ENCODE results near the gene GRAPL. TPM values are rescaled to one million over a fixed set of nuclear protein-coding genes. Genes with fewer than 3 reads are reported as not detected.
"Not testable (repeated sequence)": the region's sequence is repeated elsewhere in the genome, so short reads cannot be mapped to it uniquely, and the experiment has no call there.

Gene GRAPL
- total RNA-seq, 2 donors from 2014 or later, result 1.0 to 2.8 TPM

DNA sequence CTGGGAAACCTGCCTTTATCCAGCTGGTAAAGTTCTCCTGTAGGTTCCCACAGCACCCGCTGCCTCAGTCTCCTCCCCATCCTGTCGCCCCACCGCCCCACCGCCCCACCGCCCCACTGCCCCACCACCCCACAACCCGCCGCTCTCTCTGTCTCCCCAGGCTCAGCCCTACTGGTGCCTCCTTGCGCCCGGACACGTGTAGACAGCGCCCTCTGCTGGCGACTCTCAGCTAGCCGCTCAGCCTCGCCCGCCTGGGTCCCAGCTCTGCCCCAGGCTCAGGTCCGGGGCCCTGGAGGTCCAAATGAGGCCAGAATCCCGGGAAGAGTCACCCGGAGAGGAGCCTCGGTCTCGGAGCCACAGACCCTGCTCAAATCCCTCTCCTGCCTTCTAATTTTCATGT, 48.0 kb downstream of the GRAPL start:
- peak; percentile 96 to 99 for ATAC-seq
- intact Hi-C loops (cut with DNase I); DNase-seq: not testable (repeated sequence)

DNA sequence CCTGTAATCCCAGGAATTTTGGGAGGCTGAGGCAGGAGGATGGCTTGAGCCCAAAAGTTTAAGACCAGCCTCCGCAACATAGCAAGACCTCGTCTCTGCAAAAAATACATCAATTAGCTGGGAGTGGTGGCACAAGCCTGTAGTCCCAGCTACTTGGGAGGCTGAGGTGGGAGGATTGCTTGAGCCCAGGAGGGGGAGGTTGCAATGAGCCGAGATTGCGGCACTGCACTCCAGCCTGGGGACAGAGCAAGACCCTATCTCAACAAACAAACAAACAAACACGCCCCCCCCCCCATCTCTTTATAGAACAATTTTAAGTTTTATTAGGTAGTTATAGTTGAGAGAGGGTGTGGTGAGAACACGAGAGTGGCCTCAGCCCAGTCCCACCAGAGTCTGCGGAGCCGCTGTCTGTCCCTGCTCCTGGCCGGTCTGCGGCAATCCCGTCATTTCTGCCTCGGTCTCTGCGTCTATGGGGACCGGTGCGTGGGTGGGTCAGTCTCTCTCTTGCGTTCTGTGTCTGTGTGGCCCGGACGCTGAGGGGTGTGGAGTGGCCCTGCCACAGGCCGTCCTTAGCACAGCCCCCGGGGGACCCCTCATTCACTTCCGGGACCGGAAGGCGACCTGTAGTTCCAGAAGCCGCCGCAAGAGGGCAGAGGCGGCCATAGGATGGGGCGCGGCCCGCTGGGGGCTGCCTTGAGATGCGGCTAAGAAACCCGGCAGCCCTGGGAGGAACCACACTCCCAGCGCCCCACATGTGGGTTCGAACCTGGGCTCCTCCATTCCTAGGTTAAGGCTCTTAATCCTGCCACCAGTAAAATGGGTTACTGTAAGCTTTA, 53.9 kb downstream of the GRAPL start:
- DNase-seq; intact Hi-C loops (cut with DNase I): not testable (repeated sequence)
- ATAC-seq, result peak; percentile 97

DNA sequence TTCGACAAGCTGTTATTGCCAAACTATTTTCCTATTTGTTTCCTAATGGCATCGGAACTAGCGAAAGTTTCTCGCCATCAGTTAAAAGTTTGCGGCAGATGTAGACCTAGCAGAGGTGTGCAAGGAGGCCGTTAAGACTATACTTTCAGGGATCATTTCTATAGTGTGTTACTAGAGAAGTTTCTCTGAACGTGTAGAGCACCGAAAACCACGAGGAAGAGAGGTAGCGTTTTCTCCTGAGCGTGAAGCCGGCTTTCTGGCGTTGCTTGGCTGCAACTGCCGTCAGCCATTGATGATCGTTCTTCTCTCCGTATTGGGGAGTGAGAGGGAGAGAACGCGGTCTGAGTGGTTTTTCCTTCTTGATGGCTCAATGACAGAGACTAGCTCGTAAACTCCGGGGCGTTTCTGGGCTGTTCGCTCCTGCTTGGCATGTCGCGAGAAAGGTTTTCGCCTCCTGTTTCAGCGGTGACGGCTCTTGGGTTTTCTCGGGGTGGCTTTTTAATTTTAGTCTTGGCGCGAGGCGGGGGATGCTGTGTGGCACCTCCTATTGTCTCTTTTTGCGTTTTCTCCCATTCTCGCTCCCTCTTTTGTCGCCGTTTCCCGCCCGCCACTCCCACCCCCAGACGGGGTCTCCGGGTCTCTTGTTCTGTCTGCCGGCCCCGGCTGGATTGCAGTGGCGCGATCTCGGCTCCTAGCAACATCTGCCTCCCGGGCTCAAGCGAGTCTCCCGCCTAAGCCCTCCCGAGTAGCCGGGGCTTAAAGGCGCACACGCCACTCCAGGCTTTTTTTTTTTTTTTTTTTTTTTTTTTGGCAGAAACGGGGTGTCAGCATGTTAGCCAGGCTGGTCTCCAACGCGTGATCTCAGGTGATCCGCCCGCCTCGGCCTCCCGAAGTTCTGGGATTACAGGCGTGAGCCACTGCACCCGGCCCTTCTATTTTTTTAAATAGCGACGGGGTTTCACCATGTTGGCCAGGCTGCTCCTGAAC, 60.8 kb downstream of the GRAPL start:
- peak; percentile 63 to 77 for ATAC-seq
- intact Hi-C loops (cut with DNase I); DNase-seq: not testable (repeated sequence)

DNA sequence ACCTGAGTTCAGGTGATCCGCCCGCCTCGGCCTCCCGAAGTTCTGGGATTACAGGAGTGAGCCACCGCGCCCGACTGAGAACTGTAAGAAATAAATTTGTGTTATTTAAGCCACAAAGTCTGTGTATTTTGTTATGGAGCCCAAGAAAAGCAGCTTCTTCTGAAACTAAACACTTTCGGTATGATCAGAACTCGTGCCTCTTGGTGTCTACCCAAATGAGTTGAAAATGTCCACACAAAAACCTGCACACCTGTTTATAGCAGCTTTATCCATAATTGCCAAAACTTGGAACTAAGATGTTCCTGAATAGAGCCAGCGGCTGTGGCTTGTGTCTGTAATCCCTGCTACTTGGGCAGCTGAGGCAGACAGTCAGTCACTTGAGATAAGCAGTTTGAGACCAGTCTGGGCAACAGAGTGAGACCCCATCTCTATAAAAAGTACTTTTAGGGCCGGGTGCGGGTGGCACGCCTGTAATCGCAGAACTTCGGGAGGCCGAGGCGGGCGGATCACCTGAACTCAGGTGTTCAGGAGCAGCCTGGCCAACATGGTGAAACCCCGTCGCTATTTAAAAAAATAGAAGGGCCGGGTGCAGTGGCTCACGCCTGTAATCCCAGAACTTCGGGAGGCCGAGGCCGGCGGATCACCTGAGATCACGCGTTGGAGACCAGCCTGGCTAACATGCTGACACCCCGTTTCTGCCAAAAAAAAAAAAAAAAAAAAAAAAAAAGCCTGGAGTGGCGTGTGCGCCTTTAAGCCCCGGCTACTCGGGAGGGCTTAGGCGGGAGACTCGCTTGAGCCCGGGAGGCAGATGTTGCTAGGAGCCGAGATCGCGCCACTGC, 61.7 kb downstream of the GRAPL start:
- peak; percentile 86 to 97 for ATAC-seq
- intact Hi-C loops (cut with DNase I); DNase-seq: not testable (repeated sequence)

DNA sequence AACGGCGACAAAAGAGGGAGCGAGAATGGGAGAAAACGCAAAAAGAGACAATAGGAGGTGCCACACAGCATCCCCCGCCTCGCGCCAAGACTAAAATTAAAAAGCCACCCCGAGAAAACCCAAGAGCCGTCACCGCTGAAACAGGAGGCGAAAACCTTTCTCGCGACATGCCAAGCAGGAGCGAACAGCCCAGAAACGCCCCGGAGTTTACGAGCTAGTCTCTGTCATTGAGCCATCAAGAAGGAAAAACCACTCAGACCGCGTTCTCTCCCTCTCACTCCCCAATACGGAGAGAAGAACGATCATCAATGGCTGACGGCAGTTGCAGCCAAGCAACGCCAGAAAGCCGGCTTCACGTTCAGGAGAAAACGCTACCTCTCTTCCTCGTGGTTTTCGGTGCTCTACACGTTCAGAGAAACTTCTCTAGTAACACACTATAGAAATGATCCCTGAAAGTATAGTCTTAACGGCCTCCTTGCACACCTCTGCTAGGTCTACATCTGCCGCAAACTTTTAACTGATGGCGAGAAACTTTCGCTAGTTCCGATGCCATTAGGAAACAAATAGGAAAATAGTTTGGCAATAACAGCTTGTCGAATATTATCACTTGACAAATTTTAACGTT, 62.5 kb downstream of the GRAPL start:
- intact Hi-C loops (cut with DNase I); DNase-seq: not testable (repeated sequence)
- ATAC-seq, result peak in 1 of 2 donors; percentile 24

DNA sequence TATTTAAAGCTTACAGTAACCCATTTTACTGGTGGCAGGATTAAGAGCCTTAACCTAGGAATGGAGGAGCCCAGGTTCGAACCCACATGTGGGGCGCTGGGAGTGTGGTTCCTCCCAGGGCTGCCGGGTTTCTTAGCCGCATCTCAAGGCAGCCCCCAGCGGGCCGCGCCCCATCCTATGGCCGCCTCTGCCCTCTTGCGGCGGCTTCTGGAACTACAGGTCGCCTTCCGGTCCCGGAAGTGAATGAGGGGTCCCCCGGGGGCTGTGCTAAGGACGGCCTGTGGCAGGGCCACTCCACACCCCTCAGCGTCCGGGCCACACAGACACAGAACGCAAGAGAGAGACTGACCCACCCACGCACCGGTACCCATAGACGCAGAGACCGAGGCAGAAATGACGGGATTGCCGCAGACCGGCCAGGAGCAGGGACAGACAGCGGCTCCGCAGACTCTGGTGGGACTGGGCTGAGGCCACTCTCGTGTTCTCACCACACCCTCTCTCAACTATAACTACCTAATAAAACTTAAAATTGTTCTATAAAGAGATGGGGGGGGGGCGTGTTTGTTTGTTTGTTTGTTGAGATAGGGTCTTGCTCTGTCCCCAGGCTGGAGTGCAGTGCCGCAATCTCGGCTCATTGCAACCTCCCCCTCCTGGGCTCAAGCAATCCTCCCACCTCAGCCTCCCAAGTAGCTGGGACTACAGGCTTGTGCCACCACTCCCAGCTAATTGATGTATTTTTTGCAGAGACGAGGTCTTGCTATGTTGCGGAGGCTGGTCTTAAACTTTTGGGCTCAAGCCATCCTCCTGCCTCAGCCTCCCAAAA, 69.2 kb downstream of the GRAPL start:
- ATAC-seq, result peak; percentile 97 to 99
- DNase-seq; intact Hi-C loops (cut with DNase I): not testable (repeated sequence)

DNA sequence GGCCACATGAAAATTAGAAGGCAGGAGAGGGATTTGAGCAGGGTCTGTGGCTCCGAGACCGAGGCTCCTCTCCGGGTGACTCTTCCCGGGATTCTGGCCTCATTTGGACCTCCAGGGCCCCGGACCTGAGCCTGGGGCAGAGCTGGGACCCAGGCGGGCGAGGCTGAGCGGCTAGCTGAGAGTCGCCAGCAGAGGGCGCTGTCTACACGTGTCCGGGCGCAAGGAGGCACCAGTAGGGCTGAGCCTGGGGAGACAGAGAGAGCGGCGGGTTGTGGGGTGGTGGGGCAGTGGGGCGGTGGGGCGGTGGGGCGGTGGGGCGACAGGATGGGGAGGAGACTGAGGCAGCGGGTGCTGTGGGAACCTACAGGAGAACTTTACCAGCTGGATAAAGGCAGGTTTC, 75.1 kb downstream of the GRAPL start:
- DNase-seq; intact Hi-C loops (cut with DNase I): not testable (repeated sequence)
- peak; percentile 95 to 98 for ATAC-seq

DNA sequence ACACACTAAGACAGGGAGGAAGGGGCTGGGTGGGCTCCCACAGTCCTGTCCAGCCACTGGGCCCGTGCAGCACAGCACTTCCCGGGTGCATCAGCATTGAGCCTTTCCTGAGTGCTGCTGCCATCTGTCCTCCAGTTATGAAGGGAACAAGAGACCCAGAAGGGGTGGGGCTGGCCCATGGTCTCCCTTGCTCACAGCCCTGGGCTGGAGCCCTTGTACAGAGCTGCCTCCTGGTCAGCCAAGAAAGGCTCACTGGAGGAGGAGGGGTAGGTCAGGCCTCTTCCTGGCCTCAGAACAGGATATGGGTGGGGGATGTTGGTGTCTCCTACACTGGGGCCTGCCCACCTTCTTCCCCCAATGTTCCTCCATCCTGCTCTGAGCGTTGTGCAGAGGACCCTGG, 76.0 kb downstream of the GRAPL start:
- intact Hi-C loops (cut with DNase I); DNase-seq: not testable (repeated sequence)
- peak; percentile 39 to 42 for ATAC-seq

Other genes with a start within 250 kb of the GRAPL start
- under 1 TPM; 0.26 to 0.27 TPM for gene SLC5A10, start 175.4 kb upstream of the GRAPL start, total RNA-seq
- gene FAM83G, start 122.8 kb upstream of the GRAPL start, total RNA-seq, result 10 to 100 TPM; 23.3 to 24.8 TPM
- gene GRAP, start 80.6 kb upstream of the GRAPL start, total RNA-seq, result 1 to 10 TPM; 1.6 to 3.2 TPM
- gene EPN2, start 109.8 kb downstream of the GRAPL start, total RNA-seq, result 10 to 100 TPM; 74.1 to 82.2 TPM
- 1 to 10 TPM; 7.3 to 8.4 TPM for gene B9D1, start 235.1 kb downstream of the GRAPL start, total RNA-seq

Data from left cardiac atrium (tissue), 4 donors.